GM19328 (cell line): ENCODE results near the gene SIK3.
"Not testable (repeated sequence)": the region's sequence is repeated elsewhere in the genome, so short reads cannot be mapped to it uniquely, and the experiment has no call there.

Source experiments
- ATAC-seq: cut with Tn5 transposase; IDR thresholded peaks from one replicate; pipeline ENCODE4 v1.9.1; 2021; ENCODE audit warnings: mild to moderate bottlenecking, moderate library complexity; ENCODE audit not compliant: unreplicated experiment

The SIK3 gene

GRCh38 chr11:116849060-116849459, 249.2 kb downstream of the SIK3 start:
- ATAC-seq, result no peak

GRCh38 chr11:116847612-116848011, 250.6 kb downstream of the SIK3 start:
- ATAC-seq, result no peak

GRCh38 chr11:116844722-116845121, 253.5 kb downstream of the SIK3 start:
- no peak for ATAC-seq

GRCh38 chr11:116843661-116844060, 254.6 kb downstream of the SIK3 start:
- no peak for ATAC-seq

- no peak for ATAC-seq
These were observed 255.3 kb downstream of the SIK3 start for GRCh38 chr11:116842909-116843308.

GRCh38 chr11:116842117-116842516, 256.1 kb downstream of the SIK3 start:
- no peak for ATAC-seq

- ATAC-seq, result no peak
These were observed 257.4 kb downstream of the SIK3 start for GRCh38 chr11:116840746-116841296.

GRCh38 chr11:116840224-116840745, 257.9 kb downstream of the SIK3 start:
- ATAC-seq, result no peak

- no peak for ATAC-seq
These were observed 259.7 kb downstream of the SIK3 start for GRCh38 chr11:116838321-116839084.

- no peak for ATAC-seq
These were observed 260.8 kb downstream of the SIK3 start, which contains the start of gene APOA1 for GRCh38 chr11:116837231-116838091. TSS of gene APOA1 (minus strand) at chr11:116837622. CDS start at chr11:116837387, 235 bp downstream.

- no peak for ATAC-seq
These were observed 261.6 kb downstream of the SIK3 start for GRCh38 chr11:116836632-116836991.

- peak; percentile 78 for ATAC-seq
These were observed 262.2 kb downstream of the SIK3 start for GRCh38 chr11:116835791-116836631.

- peak; percentile 14 for ATAC-seq
These were observed 263.0 kb downstream of the SIK3 start for GRCh38 chr11:116835042-116835772.

- not testable (repeated sequence) for ATAC-seq
These were observed 263.6 kb downstream of the SIK3 start for GRCh38 chr11:116834535-116835041.

- no peak for ATAC-seq
These were observed 264.3 kb downstream of the SIK3 start for GRCh38 chr11:116833816-116834534.

- no peak for ATAC-seq
These were observed 264.8 kb downstream of the SIK3 start for GRCh38 chr11:116833491-116833815.

GRCh38 chr11:116832350-116833290, 265.6 kb downstream of the SIK3 start:
- ATAC-seq, result no peak

- no peak for ATAC-seq
These were observed 266.4 kb downstream of the SIK3 start for GRCh38 chr11:116831790-116832349.
